ENCODE results near the gene AHI1.

- TF ChIP-seq CTCF (IDR thresholded peaks at IDR 0.05): no peak
- no peak for TF ChIP-seq POLR2A (IDR thresholded peaks at IDR 0.05)
Observed at GRCh38 chr6:135535989-135536414, 38.5 kb upstream of the AHI1 start.
